Parathyroid adenoma (tissue), 2 donors: Measurements from ENCODE around the gene LACTBL1.

Experiments
- H2AFZ ChIP-seq: fragments of 300-600 bp; sonication (generic); one replicate; pipeline ENCODE4 v1.7.0; 2017; ENCODE audit warnings: antibody characterized with exemption, mild to moderate bottlenecking
- H3K27ac ChIP-seq: fragments of 300-600 bp; sonication (generic); one replicate; pipeline ENCODE4 v1.7.0; 2017
- H3K27me3 ChIP-seq: fragments of 300-600 bp; sonication (generic); one replicate; pipeline ENCODE4 v1.7.0; 2017; ENCODE audit warnings: low read length; ENCODE audit not compliant: control insufficient read depth, insufficient read depth
- H3K36me3 ChIP-seq: fragments of 300-600 bp; sonication (generic); one replicate; pipeline ENCODE4 v1.7.0; 2017; ENCODE audit warnings: low read length; ENCODE audit not compliant: control insufficient read depth, insufficient read depth
- H3K4me1 ChIP-seq: fragments of 300-600 bp; sonication (generic); one replicate; pipeline ENCODE4 v1.7.0; 2017; ENCODE audit warnings: control low read depth
- H3K4me2 ChIP-seq: fragments of 300-600 bp; sonication (generic); one replicate; pipeline ENCODE4 v1.7.0; 2017; ENCODE audit warnings: low read length
- H3K4me3 ChIP-seq: fragments of 300-600 bp; sonication (generic); one replicate; pipeline ENCODE4 v1.7.0; 2017; ENCODE audit warnings: low read depth, low read length
- H3K79me2 ChIP-seq: fragments of 300-600 bp; sonication (generic); one replicate; pipeline ENCODE4 v1.7.0; 2017; ENCODE audit warnings: control low read depth
- H3K9ac ChIP-seq: fragments of 300-600 bp; sonication (generic); one replicate; pipeline ENCODE4 v1.7.0; 2017; ENCODE audit warnings: mild to moderate bottlenecking
- H3K9me3 ChIP-seq: fragments of 300-600 bp; sonication (generic); one replicate; pipeline ENCODE4 v1.7.0; 2017; ENCODE audit warnings: low read length; ENCODE audit not compliant: control insufficient read depth
- CTCF ChIP-seq: fragments of 300-600 bp; sonication (generic); IDR thresholded peaks from one replicate; pipeline ENCODE4 v1.7.0; 2017; ENCODE audit warnings: antibody characterized with exemption, mild to moderate bottlenecking
- donor health status: primary hyperparathyroidism.

The LACTBL1 gene

GRCh38 chr1:22921452-22922126, 51.1 kb downstream of the LACTBL1 start:
- no peaks in the 10 kb centered on the region for H3K4me1 ChIP-seq
- no peak for TF ChIP-seq CTCF
- H3K27me3 ChIP-seq = no peaks in the 10 kb centered on the region
- no peak overlapping the region for H2AFZ ChIP-seq
- no peak overlapping the region for H3K4me2 ChIP-seq
- H3K4me3 ChIP-seq = no peak overlapping the region
- H3K36me3 ChIP-seq = no peaks in the 10 kb centered on the region
- H3K9me3 ChIP-seq = no peaks in the 10 kb centered on the region
- H3K9ac ChIP-seq = no peak overlapping the region
- H3K27ac ChIP-seq = no peak overlapping the region
- no peaks in the 10 kb centered on the region for H3K79me2 ChIP-seq

- Histone ChIP-seq H2AFZ (no peak overlapping the region), H3K4me2 (no peak overlapping the region), H3K79me2 (no peaks in the 10 kb centered on the region), H3K27me3 (no peaks in the 10 kb centered on the region), H3K9me3 (no peaks in the 10 kb centered on the region), H3K9ac (no peak overlapping the region), H3K4me1 (no peaks in the 10 kb centered on the region), H3K27ac (no peak overlapping the region), H3K4me3 (no peak overlapping the region), H3K36me3 (no peaks in the 10 kb centered on the region)
- no peak for TF ChIP-seq CTCF
Observed at GRCh38 chr1:22920734-22921451, 51.8 kb downstream of the LACTBL1 start.

GRCh38 chr1:22920026-22920733, 52.5 kb downstream of the LACTBL1 start:
- H3K4me2 ChIP-seq = no peak overlapping the region
- H3K27me3 ChIP-seq = no peaks in the 10 kb centered on the region
- no peaks in the 10 kb centered on the region for H3K4me1 ChIP-seq
- H2AFZ ChIP-seq = no peak overlapping the region
- no peaks in the 10 kb centered on the region for H3K36me3 ChIP-seq
- H3K9ac ChIP-seq = no peak overlapping the region
- no peak overlapping the region for H3K4me3 ChIP-seq
- no peak for TF ChIP-seq CTCF
- no peak overlapping the region for H3K27ac ChIP-seq
- H3K79me2 ChIP-seq = no peaks in the 10 kb centered on the region
- no peaks in the 10 kb centered on the region for H3K9me3 ChIP-seq

GRCh38 chr1:22919341-22920025, 53.2 kb downstream of the LACTBL1 start:
- Histone ChIP-seq H3K4me3 (no peak overlapping the region), H3K4me1 (no peaks in the 10 kb centered on the region), H3K27me3 (no peaks in the 10 kb centered on the region), H3K36me3 (no peaks in the 10 kb centered on the region), H3K4me2 (no peak overlapping the region), H2AFZ (no peak overlapping the region), H3K27ac (no peak overlapping the region), H3K79me2 (no peaks in the 10 kb centered on the region), H3K9ac (no peak overlapping the region), H3K9me3 (no peaks in the 10 kb centered on the region)
- TF ChIP-seq CTCF = no peak
